Muscle of leg (tissue), 11 donors: ENCODE results near the gene MAN2B2. TPM values are rescaled to one million over a fixed set of nuclear protein-coding genes. Genes with fewer than 3 reads are reported as not detected.
A peak's percentile ranks its signal among the peaks of the same experiment; 100 is the strongest.

Experiments used
- DNase-seq: peaks from one replicate; pipeline ENCODE4 v3.0.0; 2013
- H3K27ac ChIP-seq: one replicate; pipeline ENCODE4 v1.5.1; 2013; ENCODE audit warnings: mild to moderate bottlenecking, low read length, control low read depth
- H3K27me3 ChIP-seq: one replicate; pipeline ENCODE4 v1.6.1; 2013; ENCODE audit warnings: low read length; ENCODE audit not compliant: control insufficient read depth, insufficient read depth
- H3K36me3 ChIP-seq: one replicate; pipeline ENCODE4 v1.6.1; 2013; ENCODE audit warnings: low read length; ENCODE audit not compliant: control insufficient read depth, insufficient read depth
- H3K4me1 ChIP-seq: one replicate; pipeline ENCODE4 v1.6.1; 2013; ENCODE audit warnings: low read length; ENCODE audit not compliant: control insufficient read depth, insufficient read depth
- H3K4me3 ChIP-seq: one replicate; pipeline ENCODE4 v1.5.1; 2013; ENCODE audit warnings: low read length, control low read depth
- H3K9me3 ChIP-seq: replicated peaks from 2 replicates; pipeline ENCODE4 v1.6.1; 2013; ENCODE audit warnings: low read depth, low read length; ENCODE audit not compliant: control insufficient read depth
- WGBS: methylation state at CpG from one replicate; pipeline ENCODE4 v1.1.5; 2013; ENCODE audit warnings: missing lambda C conversion rate; ENCODE audit not compliant: insufficient coverage; 5-methylcytosine and 5-hydroxymethylcytosine counted together
- polyA plus RNA-seq, 8 donors: library from polyadenylated mRNA; unstranded; fragments of 120-200 nt; gene quantifications; one replicate each; pipeline versions ENCODE4 v1.2.1 to v1.2.3, GENCODE V29; 2013; ENCODE audit warnings: inconsistent platforms in 1 of 8, low replicate concordance in 1 of 8; ENCODE audit not compliant: insufficient read length in 8 of 8, insufficient read depth in 1 of 8
- total RNA-seq: library from RNA; stranded (reverse); fragments of 120-200 nt; gene quantifications from one replicate; pipeline ENCODE4 v1.2.4, GENCODE V29; 2013

Gene MAN2B2
- total and polyA plus RNA-seq, 9 donors: 4.9 to 12.1 (median 8.7) TPM

- H3K4me3 ChIP-seq: no peak overlapping the region
These were observed 33.2 kb upstream of the MAN2B2 start for GRCh38 chr4:6541789-6542188.

GRCh38 chr4:6542951-6543350 lies 32.0 kb upstream of the MAN2B2 start:
- no peaks in the 10 kb centered on the region for H3K4me1 ChIP-seq
- DNase-seq: no peak
- peaks cover 3% of the 10 kb centered on the region for H3K27me3 ChIP-seq
- H3K36me3 ChIP-seq: no peaks in the 10 kb centered on the region
- H3K4me3 ChIP-seq: no peak overlapping the region
- WGBS: 63% methylated on average over 11 of the region's 12 CpGs
- H3K27ac ChIP-seq: no peak overlapping the region
- peaks cover 3% of the 10 kb centered on the region for H3K9me3 ChIP-seq

More at GRCh38 chr4:6541789-6542188, 33.2 kb upstream of the MAN2B2 start:
- no peak for DNase-seq
- WGBS: 37% methylated on average over 6 of the region's 6 CpGs
- H3K27ac ChIP-seq: no peak overlapping the region
- H3K36me3 ChIP-seq: no peaks in the 10 kb centered on the region
- no peaks in the 10 kb centered on the region for H3K4me1 ChIP-seq
- peaks cover 3% of the 10 kb centered on the region for H3K9me3 ChIP-seq
- peaks cover 3% of the 10 kb centered on the region for H3K27me3 ChIP-seq

GRCh38 chr4:6546091-6546490 lies 28.9 kb upstream of the MAN2B2 start:
- DNase-seq: no peak
- no peak overlapping the region for H3K4me3 ChIP-seq
- 83% methylated on average over 3 of the region's 4 CpGs for WGBS
- no peak overlapping the region for H3K27ac ChIP-seq
- no peaks in the 10 kb centered on the region for H3K36me3 ChIP-seq
- H3K9me3 ChIP-seq: no peaks in the 10 kb centered on the region
- H3K4me1 ChIP-seq: no peaks in the 10 kb centered on the region
- H3K27me3 ChIP-seq: no peaks in the 10 kb centered on the region

- Histone ChIP-seq H3K9me3 (peaks cover 5% of the 10 kb centered on the region), H3K4me1 (no peaks in the 10 kb centered on the region), H3K27ac (no peak overlapping the region), H3K27me3 (no peaks in the 10 kb centered on the region), H3K36me3 (no peaks in the 10 kb centered on the region), H3K4me3 (no peak overlapping the region)
- peak; percentile 79 for DNase-seq
- 21% methylated on average over 14 of the region's 19 CpGs for WGBS
These were observed 28.1 kb upstream of the MAN2B2 start for GRCh38 chr4:6546681-6547447.

GRCh38 chr4:6548201-6548881 lies 26.6 kb upstream of the MAN2B2 start:
- DNase-seq: no peak
- Histone ChIP-seq H3K36me3 (no peaks in the 10 kb centered on the region), H3K27ac (no peak overlapping the region), H3K9me3 (peaks cover 6% of the 10 kb centered on the region), H3K27me3 (peaks cover 2% of the 10 kb centered on the region), H3K4me3 (no peak overlapping the region), H3K4me1 (no peaks in the 10 kb centered on the region)
- WGBS: 68% methylated on average over 6 of the region's 8 CpGs

GRCh38 chr4:6548882-6549230 lies 26.1 kb upstream of the MAN2B2 start:
- DNase-seq: no peak
- WGBS: 71% methylated on average over 1 of the region's 4 CpGs
- Histone ChIP-seq H3K27me3 (peaks cover 2% of the 10 kb centered on the region), H3K27ac (no peak overlapping the region), H3K9me3 (peaks cover 6% of the 10 kb centered on the region), H3K4me3 (no peak overlapping the region), H3K36me3 (no peaks in the 10 kb centered on the region), H3K4me1 (no peaks in the 10 kb centered on the region)

GRCh38 chr4:6549445-6549844 lies 25.5 kb upstream of the MAN2B2 start:
- H3K4me1 ChIP-seq: no peaks in the 10 kb centered on the region
- H3K27ac ChIP-seq: no peak overlapping the region
- WGBS: 31% methylated on average over 7 of the region's 7 CpGs
- H3K36me3 ChIP-seq: no peaks in the 10 kb centered on the region
- DNase-seq: no peak
- peaks cover 2% of the 10 kb centered on the region for H3K27me3 ChIP-seq
- H3K4me3 ChIP-seq: no peak overlapping the region
- peaks cover 6% of the 10 kb centered on the region for H3K9me3 ChIP-seq

- no peak for DNase-seq
- no peaks in the 10 kb centered on the region for H3K36me3 ChIP-seq
- 64% methylated on average over 11 of the region's 13 CpGs for WGBS
- H3K4me3 ChIP-seq: no peak overlapping the region
- no peak overlapping the region for H3K27ac ChIP-seq
- H3K27me3 ChIP-seq: peaks cover 2% of the 10 kb centered on the region
- peaks cover 6% of the 10 kb centered on the region for H3K9me3 ChIP-seq
- no peaks in the 10 kb centered on the region for H3K4me1 ChIP-seq
These were observed 24.9 kb upstream of the MAN2B2 start for GRCh38 chr4:6549890-6550620.

- Histone ChIP-seq H3K4me3 (no peak overlapping the region), H3K36me3 (no peaks in the 10 kb centered on the region), H3K9me3 (peaks cover 6% of the 10 kb centered on the region), H3K4me1 (no peaks in the 10 kb centered on the region), H3K27me3 (peaks cover 3% of the 10 kb centered on the region), H3K27ac (no peak overlapping the region)
- WGBS: no CpG with 5 or more reads among the region's 3 CpGs
- DNase-seq: no peak
These were observed 24.2 kb upstream of the MAN2B2 start for GRCh38 chr4:6550821-6551220.

- Histone ChIP-seq H3K36me3 (no peaks in the 10 kb centered on the region), H3K4me1 (no peaks in the 10 kb centered on the region), H3K27ac (no peak overlapping the region), H3K9me3 (peaks cover 6% of the 10 kb centered on the region), H3K4me3 (no peak overlapping the region), H3K27me3 (peaks cover 4% of the 10 kb centered on the region)
- 88% methylated on average over 2 of the region's 2 CpGs for WGBS
- no peak for DNase-seq
These were observed 23.3 kb upstream of the MAN2B2 start for GRCh38 chr4:6551660-6552059.
